H1 (cell line): Measurements from ENCODE around the gene TMEM54. TPM values are rescaled to one million over a fixed set of nuclear protein-coding genes. Genes with fewer than 3 reads are reported as not detected.

Source experiments
- CTCF ChIA-PET: fragments of 300-600 bp; sonication (Branson Sonifier 250); formaldehyde crosslinking; loops from one replicate; lab custom pipeline; 2021; ENCODE audit not compliant: partially characterized antibody; lab: Charles Lee
- POLR2A ChIA-PET: fragments of 300-600 bp; sonication (Branson Sonifier 250); formaldehyde crosslinking; loops from one replicate; lab custom pipeline; 2021; ENCODE audit warnings: inconsistent platforms; ENCODE audit not compliant: partially characterized antibody; lab: Charles Lee
- DNase-seq, 2 experiments: peaks; one replicate each; pipeline versions ENCODE4 v3.0.0 to v3.0.0-alpha.2; 2010 to 2022; ENCODE audit warnings: low spot score in 2 of 2, low read depth in 1 of 2, mixed read lengths in 1 of 2
- FAIRE-seq: peaks from 2 replicates; lab custom pipeline; 2011; peaks lifted over from hg19 to GRCh38; lab: Jason Lieb, UNC
- H2AFZ ChIP-seq: 2 replicates; pipeline ENCODE4 v1.8.1; 2012; ENCODE audit warnings: low read length, inconsistent platforms
- H2AK5ac ChIP-seq: 2 replicates; pipeline ENCODE4 v1.6.1; 2013; ENCODE audit warnings: low read depth, low read length
- H2BK120ac ChIP-seq: replicated peaks from 2 replicates; pipeline ENCODE3; 2013; ENCODE audit warnings: low read depth, low read length, inconsistent platforms
- H2BK12ac ChIP-seq: 2 replicates; pipeline ENCODE4 v1.6.1; 2013; ENCODE audit warnings: low read depth, low read length
- H2BK15ac ChIP-seq: 2 replicates; pipeline ENCODE4 v1.6.1; 2013; ENCODE audit warnings: low read length
- H2BK20ac ChIP-seq: 2 replicates; pipeline ENCODE4 v1.6.1; 2013; ENCODE audit warnings: low read length
- H2BK5ac ChIP-seq: 2 replicates; pipeline ENCODE4 v1.6.1; 2013; ENCODE audit warnings: low read depth, low read length
- H3K14ac ChIP-seq: 2 replicates; pipeline ENCODE4 v1.6.1; 2013; ENCODE audit warnings: inconsistent platforms; ENCODE audit not compliant: insufficient read length
- H3K18ac ChIP-seq: 2 replicates; pipeline ENCODE4 v1.6.1; 2013; ENCODE audit warnings: low read length; ENCODE audit errors: extremely low read depth
- H3K23ac ChIP-seq: 2 replicates; pipeline ENCODE4 v1.6.1; 2013; ENCODE audit warnings: inconsistent platforms; ENCODE audit not compliant: insufficient read length
- H3K23me2 ChIP-seq: 2 replicates; pipeline ENCODE4 v1.6.1; 2013; ENCODE audit warnings: low read depth, low read length
- H3K27ac ChIP-seq: 2 replicates; pipeline ENCODE4 v1.6.1; 2011; ENCODE audit warnings: low read depth, low read length, inconsistent platforms
- H3K27me3 ChIP-seq, 4 experiments: replicated peaks in 1 of 4; 1 replicate in 1 of 4; 2 replicates in 3 of 4; pipeline versions ENCODE4 v1.6.1 to v1.8.1; 2011 to 2013; ENCODE audit warnings: low read length in 3 of 4, mild to moderate bottlenecking in 3 of 4, inconsistent platforms in 2 of 4, mixed read lengths in 2 of 4, moderate library complexity in 1 of 4; ENCODE audit not compliant: control insufficient read depth in 3 of 4, insufficient read depth in 3 of 4; ENCODE audit errors: extremely low read depth in 1 of 4
- H3K36me3 ChIP-seq, 4 experiments: 2 replicates each; pipeline versions ENCODE4 v1.6.1 to v1.8.1; 2011 to 2013; ENCODE audit warnings: mild to moderate bottlenecking in 4 of 4, low read length in 3 of 4, moderate library complexity in 2 of 4, control low read depth in 1 of 4, inconsistent platforms in 1 of 4; ENCODE audit not compliant: insufficient read depth in 4 of 4, control insufficient read depth in 2 of 4
- H3K4ac ChIP-seq: replicated peaks from 2 replicates; pipeline ENCODE3; 2013; ENCODE audit warnings: low read length, low read depth, mixed read lengths, inconsistent platforms; ENCODE audit not compliant: insufficient read length
- H3K4me1 ChIP-seq, 4 experiments: replicated peaks in 1 of 4; 1 replicate in 1 of 4; 2 replicates in 3 of 4; pipeline versions ENCODE4 v1.6.1 to v1.8.1; 2011 to 2013; ENCODE audit warnings: low read length in 3 of 4, inconsistent platforms in 2 of 4, mixed read lengths in 1 of 4; ENCODE audit not compliant: insufficient read depth in 4 of 4, control insufficient read depth in 3 of 4
- H3K4me2 ChIP-seq, 2 experiments: 2 replicates each; pipeline versions ENCODE4 v1.6.1 to v1.8.1; 2011 to 2013; ENCODE audit warnings: low read depth in 2 of 2, low read length in 2 of 2, control low read depth in 1 of 2, inconsistent platforms in 1 of 2, mild to moderate bottlenecking in 1 of 2; ENCODE audit not compliant: insufficient read depth in 1 of 2
- H3K4me3 ChIP-seq, 4 experiments: fragments of 200-600, 300-600 bp in 1 of 4; sonication (generic), shearing (Covaris generic), sonication (Bioruptor Twin) in 1 of 4; 2 replicates each; pipeline versions ENCODE4 v1.5.1 to v1.8.1; 2011 to 2016; ENCODE audit warnings: low read length in 4 of 4, low read depth in 3 of 4, control low read depth in 2 of 4, inconsistent platforms in 2 of 4, mild to moderate bottlenecking in 2 of 4, mixed read lengths in 1 of 4, moderate library complexity in 1 of 4; ENCODE audit not compliant: insufficient read depth in 2 of 4; ENCODE audit errors: extremely low read depth in 1 of 4
- H3K56ac ChIP-seq: replicated peaks from 2 replicates; pipeline ENCODE3; 2013; ENCODE audit warnings: low read depth, mild to moderate bottlenecking, mixed read lengths, low read length, inconsistent platforms; ENCODE audit not compliant: insufficient read length
- H3K79me1 ChIP-seq: 2 replicates; pipeline ENCODE4 v1.6.1; 2013; ENCODE audit warnings: low read depth, low read length, control low read depth
- H3K79me2 ChIP-seq, 2 experiments: 2 replicates each; pipeline versions ENCODE4 v1.6.1 to v1.8.1; 2012 to 2013; ENCODE audit warnings: low read length in 2 of 2, mild to moderate bottlenecking in 2 of 2, inconsistent platforms in 1 of 2; ENCODE audit not compliant: insufficient read depth in 2 of 2, control insufficient read depth in 1 of 2
- H3K9ac ChIP-seq, 4 experiments: replicated peaks in 1 of 4; 1 replicate in 1 of 4; 2 replicates in 3 of 4; pipeline versions ENCODE4 v1.6.1 to v1.8.1; 2011 to 2013; ENCODE audit warnings: low read depth in 3 of 4, low read length in 3 of 4, control low read depth in 2 of 4, mild to moderate bottlenecking in 2 of 4, moderate library complexity in 2 of 4, inconsistent platforms in 1 of 4; ENCODE audit errors: extremely low read depth in 1 of 4
- H3K9me3 ChIP-seq, 2 experiments: 2 replicates each; pipeline versions ENCODE4 v1.6.1 to v1.8.1; 2012 to 2013; ENCODE audit warnings: mild to moderate bottlenecking in 2 of 2, moderate library complexity in 2 of 2, control low read depth in 1 of 2, inconsistent platforms in 1 of 2, low read depth in 1 of 2, low read length in 1 of 2, mixed read lengths in 1 of 2; ENCODE audit not compliant: insufficient read depth in 2 of 2
- H4K20me1 ChIP-seq, 2 experiments: replicated peaks in 1 of 2; 2 replicates each; pipeline versions ENCODE3 to v1.8.1; 2011 to 2013; ENCODE audit warnings: inconsistent platforms in 2 of 2, low read length in 2 of 2, mild to moderate bottlenecking in 1 of 2; ENCODE audit not compliant: insufficient read depth in 2 of 2, control insufficient read depth in 1 of 2
- H4K5ac ChIP-seq: 2 replicates; pipeline ENCODE4 v1.6.1; 2013; ENCODE audit warnings: low read length, low read depth, mixed read lengths, inconsistent platforms; ENCODE audit not compliant: insufficient read length
- H4K8ac ChIP-seq: 2 replicates; pipeline ENCODE4 v1.8.0; 2013; ENCODE audit warnings: mild to moderate bottlenecking, moderate library complexity, low read length, inconsistent platforms; ENCODE audit not compliant: insufficient read depth; ENCODE audit errors: extremely low read depth
- H4K91ac ChIP-seq: replicated peaks from 2 replicates; pipeline ENCODE3; 2013; ENCODE audit warnings: low read length, mixed read lengths, inconsistent platforms; ENCODE audit not compliant: insufficient read length
- CEBPB ChIP-seq: IDR thresholded peaks from 2 replicates; pipeline ENCODE4 v1.6.1; 2012; ENCODE audit warnings: low read depth, low read length
- HDAC2 ChIP-seq, 2 experiments: fragments of 300-600 bp in 1 of 2; sonication (generic) in 1 of 2; IDR thresholded peaks; 2 replicates each; pipeline ENCODE4 v1.6.1; 2011 to 2012; ENCODE audit warnings: low read depth in 2 of 2, low read length in 2 of 2, mild to moderate bottlenecking in 2 of 2, moderate library complexity in 2 of 2, borderline replicate concordance in 1 of 2, inconsistent platforms in 1 of 2
- JUND ChIP-seq: IDR thresholded peaks from 2 replicates; pipeline ENCODE4 v1.6.1; 2011; ENCODE audit warnings: mild to moderate bottlenecking, improper control_type of control experiment, low read length
- POLR2A ChIP-seq, 2 experiments: IDR thresholded peaks; 1 replicate in 1 of 2; 2 replicates in 1 of 2; pipeline ENCODE4 v1.6.1; 2011; ENCODE audit warnings: low read depth in 2 of 2, low read length in 2 of 2, mild to moderate bottlenecking in 2 of 2; ENCODE audit errors: control extremely low read depth in 1 of 2
- RAD21 ChIP-seq, 2 experiments: IDR thresholded peaks in 1 of 2; conservative IDR thresholded peaks in 1 of 2; 2 replicates each; pipeline ENCODE4 v1.6.1; 2011; ENCODE audit warnings: low read depth in 2 of 2, low read length in 2 of 2, improper control_type of control experiment in 1 of 2, inconsistent platforms in 1 of 2, mild to moderate bottlenecking in 1 of 2, moderate library complexity in 1 of 2
- RBBP5 ChIP-seq: IDR thresholded peaks from 2 replicates; pipeline ENCODE4 v1.7.1; 2012; ENCODE audit warnings: low read depth, mild to moderate bottlenecking, inconsistent platforms, low read length, moderate library complexity, borderline replicate concordance
- SAP30 ChIP-seq: fragments of 300-600 bp; sonication (generic); IDR thresholded peaks from 2 replicates; pipeline ENCODE4 v1.7.1; 2012; ENCODE audit warnings: low read length, moderate library complexity, mild to moderate bottlenecking, inconsistent platforms; ENCODE audit not compliant: insufficient read depth, insufficient replicate concordance
- TAF7 ChIP-seq: optimal IDR thresholded peaks from 2 replicates; pipeline ENCODE3; 2011; ENCODE audit warnings: low read depth, mild to moderate bottlenecking, inconsistent platforms, low read length, moderate library complexity, borderline replicate concordance
- WGBS, 2 experiments: shearing (Covaris generic) in 1 of 2; methylation state at CpG; one replicate each; pipeline versions ENCODE4 v1.1.6 to v1.1.7; 2013 to 2015; ENCODE audit warnings: low lambda C conversion rate in 2 of 2, mixed read lengths in 2 of 2, inconsistent platforms in 1 of 2, low coverage in 1 of 2, missing lambda C conversion rate in 1 of 2; ENCODE audit not compliant: insufficient replicate concordance in 2 of 2, insufficient coverage in 1 of 2, insufficient read length in 1 of 2; ENCODE audit errors: extremely low coverage in 1 of 2, missing lambda C conversion rate in 1 of 2; 5-methylcytosine and 5-hydroxymethylcytosine counted together
- polyA plus RNA-seq, 7 experiments: library from polyadenylated mRNA; depleted of rRNA in 3 of 7; stranded (reverse) in 5 of 7; unstranded in 2 of 7; fragments of >200 nt in 5 of 7; fragments of 200-250 nt in 2 of 7; gene quantifications; 1 replicate in 5 of 7; 2 replicates in 1 of 7; 4 replicates in 1 of 7; pipeline versions ENCODE4 v1.2.1 to v1.2.3, GENCODE V29; 2011 to 2013; ENCODE audit warnings: missing spikeins in 2 of 7, mixed read lengths in 2 of 7
- total RNA-seq: library from RNA; stranded (reverse); fragmentation: NEBNext Ultra II Directional; extraction: Animal tissue kit (Norgen Biotek cat#: 25700); gene quantifications from 2 replicates; pipeline ENCODE4 v1.2.1, GENCODE V29; 2021

The TMEM54 gene
- total and polyA plus RNA-seq, 2 of the 8 experiments (the other 6 are each of a cell fraction or from before 2014, with no cell fraction given) = 9.5 to 58.7 TPM

GRCh38 chr1:32858136-32858535, 43.1 kb downstream of the TMEM54 start:
- no peak overlapping the region for H4K5ac ChIP-seq
- no peak overlapping the region for H2AK5ac ChIP-seq
- no peak overlapping the region for H3K4ac ChIP-seq
- H2BK5ac ChIP-seq = no peak overlapping the region
- H3K4me3 ChIP-seq = no peak overlapping the region
- H3K4me2 ChIP-seq = no peak overlapping the region
- 90% methylated on average over 2 of the region's 2 CpGs; no CpG with 5 or more reads in 1 of the 2 experiments for WGBS, 2 experiments
- FAIRE-seq = no peak
- ChIA-PET CTCF (interaction anchor here (1.8 to 3.6 kb wide), 4 partner anchors 12 to 35 kb away, joined by 4 to 11 read pairs (median 5); no protein-coding TSS in a partner anchor), POLR2A (no interaction called here)
- H4K20me1 ChIP-seq = peaks cover 0 to 2% of the 10 kb centered on the region in 2 experiments
- no peak overlapping the region for H2BK20ac ChIP-seq
- H4K8ac ChIP-seq = no peak overlapping the region
- no peaks in the 10 kb centered on the region for H3K79me1 ChIP-seq
- H3K79me2 ChIP-seq = no peaks in the 10 kb centered on the region
- H2BK12ac ChIP-seq = no peak overlapping the region
- no peak overlapping the region for H2BK120ac ChIP-seq
- H3K27ac ChIP-seq = no peak overlapping the region
- H3K36me3 ChIP-seq = peaks cover 8 to 46% (median 17%) of the 10 kb centered on the region in 4 experiments; a peak in 6 of 8 replicates
- no peak overlapping the region for H2BK15ac ChIP-seq
- no peak overlapping the region for H3K56ac ChIP-seq
- no peak overlapping the region for H3K23ac ChIP-seq
- no peak for DNase-seq
- no peak overlapping the region for H3K14ac ChIP-seq
- no peaks in the 10 kb centered on the region for H3K4me1 ChIP-seq
- H3K9ac ChIP-seq = no peak overlapping the region
- H3K9me3 ChIP-seq = no peaks in the 10 kb centered on the region
- H3K27me3 ChIP-seq = no peaks in the 10 kb centered on the region
- no peak overlapping the region for H3K18ac ChIP-seq
- no peak overlapping the region for H4K91ac ChIP-seq
- H3K23me2 ChIP-seq = no peaks in the 10 kb centered on the region
- H2AFZ ChIP-seq = no peak overlapping the region
- TF ChIP-seq RAD21 (IDR thresholded peaks at IDR 0.05 in 1 of 2, conservative IDR thresholded peaks at IDR 0.05 in 1 of 2; ENCODE audit: low read depth in 2 of 2, low read length in 2 of 2) (no peak), RBBP5 (no peak), SAP30 (no peak), CEBPB (no peak), HDAC2 (IDR thresholded peaks at IDR 0.05; ENCODE audit: borderline replicate concordance in 1 of 2, low read depth in 2 of 2, low read length in 2 of 2) (no peak), JUND (no peak), POLR2A (IDR thresholded peaks at IDR 0.05; ENCODE audit: control extremely low read depth in 1 of 2, low read depth in 2 of 2, low read length in 2 of 2) (no peak), TAF7 (no peak)
